Embryonic facial prominence (tissue), 1 donor: ENCODE results near the gene RABEP2.
"Not testable (repeated sequence)": the region's sequence is repeated elsewhere in the genome, so short reads cannot be mapped to it uniquely, and the experiment has no call there.

Source experiments
- DNase-seq: peaks from one replicate; pipeline ENCODE4 v3.0.0-alpha.2; 2016; ENCODE audit errors: extremely low spot score

RABEP2 gene

GRCh38 chr16:28879261-28879840, 45.7 kb downstream of the RABEP2 start:
- DNase-seq, result no peak

DNA sequence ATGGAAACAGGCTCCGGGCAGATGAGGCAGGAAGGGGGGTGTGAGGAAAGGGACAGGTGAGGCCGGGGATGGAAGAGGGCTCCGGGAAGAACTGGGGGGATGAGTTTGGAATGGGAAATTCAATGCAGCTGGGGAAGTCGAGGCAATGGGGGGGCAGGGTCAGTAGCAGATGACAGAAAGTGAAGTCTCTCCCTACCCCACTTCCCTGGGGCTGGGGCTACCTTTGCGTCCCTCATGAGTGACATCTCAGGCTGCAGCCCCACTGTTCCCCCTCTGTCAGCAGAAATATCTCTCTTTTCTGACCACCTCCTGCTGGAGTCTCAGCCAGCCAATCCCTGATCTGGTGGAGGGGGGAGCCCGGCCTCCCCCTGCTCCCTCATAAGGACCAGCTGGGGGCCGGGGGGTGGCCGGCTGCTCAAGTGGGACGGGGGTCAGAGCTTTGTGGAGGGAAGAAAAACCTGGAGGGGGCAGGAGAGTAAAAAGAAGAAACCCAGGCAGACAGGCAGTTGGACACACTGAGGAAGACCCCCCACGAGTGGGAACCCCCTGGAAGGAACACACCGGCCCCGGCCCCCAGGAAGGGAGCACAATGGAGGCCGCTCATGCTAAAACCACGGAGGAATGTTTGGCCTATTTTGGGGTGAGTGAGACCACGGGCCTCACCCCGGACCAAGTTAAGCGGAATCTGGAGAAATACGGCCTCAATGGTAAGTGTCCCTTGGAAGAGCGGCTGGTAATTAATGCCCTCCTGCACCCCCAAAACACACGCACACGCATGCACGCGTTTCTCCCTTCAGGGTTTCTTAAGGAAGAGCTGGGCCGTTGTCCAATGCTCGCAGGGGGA, 46.7 kb downstream of the RABEP2 start, which contains the start of gene ATP2A1:
Gene ATP2A1, plus strand, starts transcription at position 406 of the 844 bp plus-strand sequence. Its CDS starts 184 bp downstream, at position 590.
- DNase-seq, result no peak

GRCh38 chr16:28877655-28878000, 47.4 kb downstream of the RABEP2 start:
- no peak for DNase-seq

DNA sequence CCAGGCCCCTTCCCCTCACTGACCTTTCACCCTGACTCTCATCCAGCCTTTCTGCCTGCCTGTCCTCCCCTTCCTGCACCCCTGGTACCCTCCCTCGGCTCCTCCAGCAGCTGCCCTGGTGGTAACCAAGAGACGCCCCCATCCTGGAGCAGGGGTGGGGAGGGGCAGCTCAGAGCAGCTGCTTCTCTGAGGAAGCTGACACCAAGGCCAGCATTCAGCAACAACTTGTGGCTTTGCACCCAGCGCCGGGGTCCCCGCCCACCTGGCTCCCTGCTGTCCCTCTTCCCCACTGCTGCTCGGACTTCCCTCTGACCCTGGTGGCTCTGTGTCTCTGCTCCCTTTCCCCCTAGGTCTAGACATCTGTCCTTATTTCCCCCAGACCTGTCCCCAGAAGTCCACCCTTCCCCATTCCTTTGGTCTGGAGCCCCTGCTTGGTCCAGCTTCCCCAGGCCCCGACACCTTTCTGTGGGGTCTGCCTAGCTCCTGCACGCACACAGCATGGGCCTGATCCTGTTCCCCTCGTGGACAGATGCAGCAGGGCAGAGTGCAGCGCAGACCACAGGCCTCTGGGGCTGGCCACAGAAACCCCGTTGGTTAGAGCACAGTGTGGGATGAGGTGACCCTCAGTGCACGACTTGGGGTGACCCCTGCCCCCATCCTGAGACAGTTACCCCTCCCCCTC, 47.9 kb downstream of the RABEP2 start:
- no peak for DNase-seq

GRCh38 chr16:28876019-28876659, 48.9 kb downstream of the RABEP2 start:
- no peak for DNase-seq

- no peak for DNase-seq
Observed at GRCh38 chr16:28875134-28876018, 49.7 kb downstream of the RABEP2 start.

- no peak for DNase-seq
Observed at GRCh38 chr16:28874406-28874805, 50.6 kb downstream of the RABEP2 start.

- no peak for DNase-seq
Observed at GRCh38 chr16:28873543-28874201, 51.4 kb downstream of the RABEP2 start.

DNA sequence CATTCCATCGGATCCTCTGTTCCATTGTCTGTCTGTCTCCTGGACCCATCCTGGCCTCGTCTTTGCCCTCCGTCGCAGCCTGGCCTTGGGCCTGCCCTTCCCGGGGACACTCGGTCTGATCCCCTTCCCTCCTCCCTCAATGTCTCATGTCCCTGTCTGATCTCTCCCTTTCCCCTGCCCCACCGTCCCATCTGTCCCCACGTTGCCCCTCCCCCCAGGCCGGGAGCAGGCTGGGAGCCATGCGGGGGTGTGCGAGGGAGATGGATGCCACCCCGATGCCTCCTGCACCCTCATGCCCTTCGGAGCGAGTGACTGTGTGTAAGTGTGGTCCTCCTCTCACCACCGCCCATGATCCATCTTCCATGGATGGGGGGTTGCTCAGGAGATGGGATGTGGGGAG, 52.1 kb downstream of the RABEP2 start:
- no peak for DNase-seq

DNA sequence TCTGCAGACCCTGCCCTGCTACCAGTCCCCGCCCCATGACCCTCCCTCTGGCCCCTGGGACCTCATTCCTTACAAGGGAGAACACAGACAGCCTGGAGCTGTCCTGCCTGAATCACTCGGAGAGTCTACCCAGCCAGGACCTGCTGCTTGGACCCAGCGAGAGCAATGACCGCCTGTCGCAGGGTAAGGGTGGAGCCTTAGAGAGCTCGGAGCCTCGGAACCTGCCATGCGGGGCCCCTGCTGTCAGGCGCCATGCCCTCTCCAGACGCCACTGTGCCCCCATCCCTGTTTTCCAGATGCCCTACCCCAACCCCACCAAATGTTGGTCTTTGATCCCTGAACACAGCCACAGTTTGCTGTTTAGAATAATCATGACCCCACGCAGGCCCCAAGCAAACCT, 55.8 kb downstream of the RABEP2 start:
- DNase-seq, result no peak

DNA sequence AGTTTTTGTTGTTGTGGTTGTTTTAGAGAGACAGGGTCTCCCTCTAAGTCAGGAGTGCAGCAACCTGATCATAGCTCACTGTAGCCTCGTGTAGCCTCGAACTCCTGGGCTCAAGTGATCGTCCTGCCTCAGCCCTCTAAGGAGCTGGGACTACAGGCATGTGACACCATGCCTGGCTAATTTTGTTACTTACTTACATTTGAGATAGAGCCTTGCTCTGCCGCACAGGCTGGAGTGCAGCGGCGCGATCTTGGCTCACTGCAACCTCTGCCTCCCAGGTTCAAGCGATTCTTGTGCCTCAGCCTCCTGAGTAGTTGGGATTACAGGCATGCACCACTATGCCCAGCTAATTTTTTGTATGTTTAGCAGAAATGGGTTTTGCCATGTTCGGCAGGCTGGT, 57.4 kb downstream of the RABEP2 start:
- not testable (repeated sequence) for DNase-seq

- DNase-seq, result no peak
Observed at GRCh38 chr16:28867241-28867640, 57.8 kb downstream of the RABEP2 start.

- DNase-seq, result no peak
Observed at GRCh38 chr16:28866454-28866804, 58.6 kb downstream of the RABEP2 start.

DNA sequence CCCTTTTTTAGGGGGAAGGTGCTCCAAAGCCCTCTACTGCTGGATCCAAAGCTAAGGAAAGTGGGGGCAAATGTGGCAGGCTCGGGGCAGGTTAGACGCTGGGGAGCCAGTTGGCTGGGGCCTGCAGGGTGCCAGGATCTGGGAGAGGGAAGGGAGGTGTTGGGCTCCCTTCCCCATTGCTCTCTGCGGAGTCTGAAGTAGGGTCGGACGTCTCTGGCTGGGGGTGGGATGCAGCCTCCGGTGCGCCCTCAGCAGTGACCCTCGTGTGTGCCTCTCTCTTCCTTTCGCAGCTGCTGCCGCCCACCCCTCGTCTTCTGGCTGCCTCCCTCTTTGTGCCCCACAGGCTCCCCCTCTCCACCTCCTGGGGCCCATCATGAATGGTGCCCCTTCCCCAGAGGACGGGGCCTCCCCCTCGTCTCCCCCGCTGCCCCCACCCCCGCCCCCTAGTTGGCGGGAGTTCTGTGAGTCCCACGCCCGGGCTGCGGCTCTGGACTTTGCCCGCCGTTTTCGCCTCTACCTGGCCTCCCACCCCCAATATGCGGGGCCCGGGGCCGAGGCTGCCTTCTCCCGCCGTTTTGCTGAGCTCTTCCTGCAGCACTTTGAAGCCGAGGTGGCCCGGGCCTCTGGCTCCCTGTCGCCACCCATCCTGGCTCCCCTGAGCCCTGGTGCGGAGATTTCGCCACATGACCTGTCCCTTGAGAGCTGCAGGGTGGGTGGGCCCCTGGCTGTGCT, 59.1 kb downstream of the RABEP2 start:
- DNase-seq, result no peak

- DNase-seq, result no peak
Observed at GRCh38 chr16:28865001-28865688, 59.9 kb downstream of the RABEP2 start.

- no peak for DNase-seq
Observed at GRCh38 chr16:28863929-28864793, 60.9 kb downstream of the RABEP2 start.

DNA sequence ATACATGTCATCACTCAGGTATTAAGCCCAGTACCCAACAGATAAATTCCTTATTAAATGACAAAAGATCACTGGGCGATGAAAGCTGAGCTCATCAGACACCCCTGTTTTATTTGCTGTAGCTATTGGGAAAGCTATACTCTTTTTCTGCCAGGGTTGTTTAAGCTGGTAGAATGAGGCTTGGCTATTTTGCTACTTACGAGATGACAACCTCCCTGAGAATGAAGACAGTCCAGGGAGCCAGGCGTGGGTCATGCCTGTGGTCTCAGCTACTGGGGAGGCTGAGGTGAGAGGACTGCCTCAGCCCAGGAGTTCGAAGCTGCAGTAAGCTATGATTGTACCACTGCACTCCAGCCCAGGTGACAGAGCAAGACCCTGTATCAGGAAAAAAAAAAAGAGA, 65.7 kb downstream of the RABEP2 start:
- no peak for DNase-seq

DNA sequence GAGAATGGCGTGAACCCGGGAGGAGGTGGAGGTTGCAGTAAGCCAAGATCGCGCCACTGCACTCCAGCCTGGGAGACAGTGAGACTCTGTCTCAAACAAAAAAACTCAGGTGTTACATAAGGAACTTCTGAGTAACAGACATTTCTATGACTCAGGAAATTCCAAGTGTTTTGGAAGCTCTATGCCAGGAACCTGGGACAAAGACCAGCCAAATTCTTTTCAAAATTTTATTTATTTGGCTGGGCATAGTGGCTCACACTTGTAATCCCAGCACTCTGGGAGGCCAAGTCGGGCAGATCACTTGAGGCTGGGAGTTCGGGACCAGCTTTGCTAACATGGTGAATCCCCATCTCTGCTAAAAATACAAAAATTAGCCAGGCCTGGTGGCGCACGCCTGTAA, 66.6 kb downstream of the RABEP2 start:
- DNase-seq, result no peak
